GM19455 (cell line): Measurements from ENCODE around the gene TRAPPC2B.
"Not testable (repeated sequence)": the region's sequence is repeated elsewhere in the genome, so short reads cannot be mapped to it uniquely, and the experiment has no call there.

Experiments
- ATAC-seq: cut with Tn5 transposase; IDR thresholded peaks from one replicate; pipeline ENCODE4 v1.9.1; 2021; ENCODE audit not compliant: unreplicated experiment

Gene TRAPPC2B

DNA sequence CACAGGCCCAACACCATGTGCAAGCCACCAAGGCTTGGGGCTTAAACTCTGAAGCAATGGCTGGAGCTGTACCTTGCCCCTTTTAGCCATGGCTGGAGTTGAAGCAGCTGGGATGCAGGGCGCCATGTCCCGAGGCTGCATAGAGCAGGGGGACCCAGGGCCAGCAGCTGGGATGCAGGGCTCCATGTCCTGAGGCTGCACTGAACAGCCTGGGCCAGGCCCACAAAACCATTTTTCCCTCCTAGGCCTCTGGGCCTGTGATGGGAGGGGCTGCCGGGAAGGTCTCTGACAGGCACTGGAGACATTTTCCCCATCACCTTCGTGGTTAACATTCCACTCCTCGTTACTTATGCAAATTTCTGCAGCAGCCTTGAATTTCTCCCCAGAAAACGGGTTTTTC, 10.8 kb downstream of the TRAPPC2B start:
- ATAC-seq: no peak

DNA sequence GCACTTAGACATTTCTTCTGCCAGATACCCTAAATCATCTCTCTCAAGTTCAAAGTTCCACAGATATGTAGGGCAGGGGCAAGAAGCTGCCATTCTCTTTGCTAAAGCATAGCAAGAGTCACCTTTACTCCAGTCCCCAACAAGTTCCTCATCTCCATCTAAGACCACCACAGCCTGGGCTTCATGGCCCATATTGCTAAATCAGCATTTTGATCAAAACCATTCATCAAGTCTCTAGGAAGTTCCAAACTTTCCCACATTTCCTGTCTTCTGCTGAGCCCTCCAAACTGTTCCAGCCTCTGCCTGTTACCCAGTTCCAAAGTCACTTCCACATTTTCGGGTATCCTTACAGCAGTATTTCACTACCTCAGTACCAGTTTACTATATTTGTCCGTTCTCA, 11.3 kb downstream of the TRAPPC2B start:
- ATAC-seq: not testable (repeated sequence)

DNA sequence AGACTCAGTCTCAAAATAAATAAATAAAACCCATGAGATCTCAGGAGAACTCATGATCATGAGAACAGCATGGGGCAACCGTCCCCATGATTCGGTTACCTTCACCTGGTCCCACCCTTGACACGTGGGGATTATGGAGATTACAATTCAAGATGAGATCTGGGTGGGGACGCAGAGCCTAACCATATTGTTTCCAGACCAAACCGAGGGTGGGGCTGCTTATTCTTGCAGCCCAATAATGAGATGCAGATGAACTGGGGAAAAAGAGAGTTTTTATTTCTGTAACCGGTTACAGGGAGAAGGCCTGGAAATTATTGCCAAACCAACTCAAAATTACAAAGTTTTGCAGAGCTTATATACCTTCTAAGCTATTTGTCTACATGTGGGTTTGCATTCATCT, 12.8 kb downstream of the TRAPPC2B start:
- no peak for ATAC-seq

DNA sequence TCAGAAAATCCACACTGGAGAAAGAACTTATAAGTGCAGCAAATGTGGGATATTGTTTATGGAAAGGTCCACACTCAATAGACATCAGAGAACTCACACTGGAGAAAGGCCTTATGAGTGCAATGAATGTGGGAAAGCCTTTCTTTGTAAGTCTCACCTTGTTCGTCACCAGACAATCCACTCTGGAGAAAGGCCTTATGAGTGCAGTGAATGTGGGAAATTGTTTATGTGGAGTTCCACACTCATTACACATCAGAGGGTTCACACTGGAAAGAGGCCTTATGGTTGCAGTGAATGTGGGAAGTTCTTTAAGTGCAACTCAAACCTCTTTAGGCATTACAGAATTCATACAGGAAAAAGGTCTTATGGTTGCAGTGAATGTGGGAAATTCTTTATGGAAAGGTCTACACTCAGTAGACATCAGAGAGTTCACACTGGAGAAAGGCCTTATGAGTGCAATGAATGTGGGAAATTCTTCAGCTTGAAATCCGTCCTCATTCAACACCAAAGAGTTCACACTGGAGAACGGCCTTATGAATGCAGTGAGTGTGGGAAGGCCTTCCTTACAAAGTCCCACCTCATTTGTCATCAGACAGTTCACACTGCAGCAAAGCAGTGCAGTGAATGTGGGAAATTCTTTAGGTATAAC, 14.3 kb downstream of the TRAPPC2B start:
- ATAC-seq: no peak

DNA sequence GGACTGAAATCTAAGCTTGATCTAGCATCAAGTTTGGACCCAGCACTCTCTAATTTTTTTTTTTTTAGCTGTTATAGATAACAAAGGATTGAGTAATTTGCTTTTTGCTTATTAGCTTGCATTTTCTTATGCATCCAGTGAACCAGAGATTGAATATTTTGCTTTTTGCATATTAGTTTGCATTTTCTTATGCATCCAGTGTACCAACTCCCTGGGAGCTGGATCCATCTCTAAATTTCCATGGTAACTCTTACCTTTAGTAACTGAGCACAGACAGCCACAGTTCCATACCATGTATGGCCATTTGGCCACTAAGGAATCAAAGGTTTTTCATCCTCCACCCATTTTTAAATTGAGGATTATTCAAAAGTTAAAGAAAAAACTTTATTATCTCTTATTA, 17.6 kb downstream of the TRAPPC2B start:
- ATAC-seq: no peak

DNA sequence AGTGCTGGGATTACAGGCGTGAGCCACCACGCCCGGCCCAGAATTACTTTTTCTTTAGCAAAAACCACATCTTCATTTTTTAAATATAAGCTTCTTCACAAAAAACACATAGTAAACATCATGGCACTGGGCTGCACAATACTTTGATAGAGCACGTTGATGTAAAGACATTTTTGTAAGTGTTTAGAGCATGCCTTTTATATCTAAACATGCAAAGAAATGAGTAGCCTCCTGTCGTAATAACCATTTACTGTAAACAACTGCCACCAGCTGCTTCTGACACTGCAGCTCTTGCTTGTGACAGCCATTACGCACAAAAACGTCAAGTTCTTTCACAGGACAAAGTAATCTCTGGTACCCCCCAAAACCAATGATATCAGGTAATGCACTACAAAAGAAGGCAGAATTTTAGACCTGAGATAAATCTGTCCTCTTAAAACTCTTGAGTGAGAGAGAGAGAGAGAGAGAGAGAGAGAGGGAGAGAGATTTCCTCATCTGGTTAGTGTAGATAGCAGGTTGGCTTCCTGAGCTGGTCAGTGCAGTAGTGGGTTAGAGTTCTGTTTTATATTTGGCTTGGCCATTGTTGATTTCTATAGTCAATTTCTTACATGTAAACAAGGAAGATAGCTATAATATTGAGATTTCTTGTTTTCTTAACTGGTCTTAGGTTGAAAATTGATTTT, 19.6 kb downstream of the TRAPPC2B start:
- ATAC-seq: no peak

DNA sequence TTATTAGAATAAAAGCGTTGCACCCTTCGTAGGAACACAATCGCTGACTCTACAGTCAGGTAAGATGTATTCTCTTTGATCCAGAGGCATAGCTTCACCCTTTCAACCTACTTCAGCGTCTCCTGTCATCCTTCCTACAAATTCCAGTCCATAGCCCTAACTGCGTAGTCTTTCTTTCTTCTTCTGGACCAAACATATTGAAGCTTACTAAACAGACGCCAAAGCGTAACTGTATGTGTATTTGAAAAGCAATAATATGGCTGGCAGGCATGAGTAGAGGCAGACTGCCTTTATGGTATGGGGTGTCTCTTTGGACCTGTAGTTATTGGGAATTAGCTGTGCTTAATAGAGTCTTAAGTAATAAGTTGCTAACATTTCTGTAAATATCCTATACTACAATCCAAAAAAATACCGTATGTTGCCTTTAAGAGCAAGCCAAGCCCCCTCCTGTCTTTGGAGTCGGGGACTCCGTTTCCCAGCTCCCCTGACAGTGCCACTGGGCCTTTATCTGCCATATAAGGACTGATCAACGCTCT, 25.9 kb downstream of the TRAPPC2B start:
- no peak for ATAC-seq

DNA sequence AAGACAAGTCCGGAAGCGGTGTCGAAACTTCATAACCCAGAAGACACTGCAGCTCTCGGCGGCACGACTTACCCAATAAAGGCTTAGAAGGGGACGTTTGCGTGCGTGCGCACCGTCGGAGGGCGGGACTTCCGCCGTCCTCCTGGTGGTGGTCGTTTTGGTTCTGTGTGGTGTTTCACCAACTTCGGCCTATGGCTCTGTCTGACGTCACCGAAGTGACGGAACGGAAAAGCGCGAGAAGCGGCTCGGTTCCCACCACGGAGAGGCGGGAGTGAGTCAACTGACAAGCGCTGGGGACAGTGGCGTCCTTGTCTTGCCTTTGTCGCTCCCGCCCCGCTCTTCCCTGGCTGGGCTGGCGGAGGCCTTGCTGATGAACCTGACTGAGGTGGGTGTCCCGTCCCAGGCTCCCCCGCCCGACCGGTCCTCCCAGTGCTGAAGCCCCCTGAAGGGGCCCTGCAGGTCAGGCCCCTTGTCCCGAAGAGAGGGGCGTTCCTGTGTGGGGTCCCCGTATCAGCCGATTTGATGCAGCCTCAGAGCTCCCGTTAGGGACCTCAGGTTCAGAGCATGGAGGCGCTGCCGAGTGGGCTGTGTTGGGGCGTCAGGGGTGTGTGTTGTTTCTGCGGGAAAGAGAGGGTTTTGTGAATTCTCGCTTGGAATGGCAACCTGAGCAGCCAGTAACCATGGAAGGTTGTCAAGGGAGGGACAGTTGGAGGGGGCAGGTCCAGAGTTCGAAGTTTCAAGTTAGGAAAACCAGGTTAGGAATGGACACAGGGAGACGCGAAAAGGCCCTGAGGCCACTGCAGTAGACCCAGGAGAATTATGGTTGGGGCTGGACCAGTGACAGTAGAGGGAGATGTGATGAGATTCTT, 26.6 kb downstream of the TRAPPC2B start, which contains the start of gene ZNF548:
Gene ZNF548 (plus strand): TSS at position 125 of the 869 bp plus-strand sequence. CDS start 246 bp downstream, at position 371.
- peak; percentile 97 for ATAC-seq

DNA sequence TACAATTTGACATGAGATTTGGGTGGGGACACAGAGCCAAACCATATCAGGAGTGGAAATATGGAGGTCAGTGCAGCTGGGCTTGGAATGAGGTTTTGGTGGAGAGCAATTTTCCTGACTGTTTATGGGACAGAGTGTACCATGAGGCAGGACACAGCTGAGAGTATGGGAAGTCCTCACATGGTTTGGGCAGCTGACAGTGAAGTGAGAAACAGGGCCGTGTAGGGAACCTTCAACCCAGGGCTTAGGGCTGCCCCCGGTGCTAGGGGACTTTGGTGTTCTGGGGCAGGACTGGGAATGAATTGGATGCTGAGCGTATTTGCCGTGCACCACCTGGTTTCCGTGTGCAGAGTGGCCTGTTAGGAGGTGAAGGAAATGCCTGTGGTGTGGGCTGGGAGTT, 32.4 kb downstream of the TRAPPC2B start:
- ATAC-seq: no peak

DNA sequence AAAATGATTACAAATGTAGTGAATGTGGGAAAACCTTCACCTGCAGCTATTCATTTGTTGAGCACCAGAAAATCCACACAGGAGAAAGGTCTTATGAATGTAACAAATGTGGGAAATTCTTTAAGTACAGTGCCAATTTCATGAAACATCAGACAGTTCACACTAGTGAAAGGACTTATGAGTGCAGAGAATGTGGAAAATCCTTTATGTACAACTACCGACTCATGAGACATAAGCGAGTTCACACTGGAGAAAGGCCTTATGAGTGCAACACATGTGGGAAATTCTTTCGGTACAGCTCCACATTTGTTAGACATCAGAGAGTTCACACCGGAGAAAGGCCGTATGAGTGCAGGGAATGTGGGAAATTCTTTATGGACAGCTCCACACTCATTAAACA, 35.5 kb downstream of the TRAPPC2B start:
- ATAC-seq: no peak

DNA sequence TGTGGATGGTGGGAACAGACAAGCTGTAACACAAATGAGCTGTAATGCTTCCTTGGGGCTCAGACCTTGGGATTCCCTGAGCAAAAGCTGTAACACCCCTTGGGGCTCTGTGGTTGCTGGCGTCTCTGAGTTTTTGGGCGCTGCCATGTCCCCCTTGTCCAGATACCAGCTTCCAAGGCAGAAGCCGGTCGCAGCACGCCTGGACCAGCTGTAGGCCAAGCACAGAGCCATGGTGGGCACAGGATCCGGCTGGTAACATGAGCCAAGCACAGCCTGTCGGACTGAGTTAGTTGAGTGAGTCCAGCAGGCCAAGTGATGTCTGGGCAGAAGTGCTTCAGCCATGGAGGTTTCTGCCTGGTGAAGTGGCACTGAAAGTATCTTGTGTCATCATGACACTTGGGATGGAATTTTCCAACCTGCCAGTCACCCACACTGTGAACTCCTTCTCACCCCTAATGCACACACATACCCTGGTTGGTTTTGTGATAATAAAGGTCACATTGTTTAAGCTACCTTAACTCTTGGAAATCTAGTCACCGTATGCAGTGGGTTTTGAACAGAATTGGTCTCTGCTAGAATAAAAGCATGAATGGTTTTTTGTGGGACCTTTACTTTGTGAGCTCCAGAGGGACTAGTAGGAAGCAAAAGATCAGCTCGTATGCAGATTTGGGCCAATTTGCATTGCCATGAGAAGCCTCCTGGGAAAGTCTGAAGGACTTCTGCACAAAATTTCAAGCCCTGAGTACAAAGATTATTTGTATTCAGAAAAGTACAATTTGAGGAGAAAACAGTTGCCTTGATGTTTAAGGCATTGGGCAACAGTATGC, 40.6 kb downstream of the TRAPPC2B start:
- no peak for ATAC-seq

DNA sequence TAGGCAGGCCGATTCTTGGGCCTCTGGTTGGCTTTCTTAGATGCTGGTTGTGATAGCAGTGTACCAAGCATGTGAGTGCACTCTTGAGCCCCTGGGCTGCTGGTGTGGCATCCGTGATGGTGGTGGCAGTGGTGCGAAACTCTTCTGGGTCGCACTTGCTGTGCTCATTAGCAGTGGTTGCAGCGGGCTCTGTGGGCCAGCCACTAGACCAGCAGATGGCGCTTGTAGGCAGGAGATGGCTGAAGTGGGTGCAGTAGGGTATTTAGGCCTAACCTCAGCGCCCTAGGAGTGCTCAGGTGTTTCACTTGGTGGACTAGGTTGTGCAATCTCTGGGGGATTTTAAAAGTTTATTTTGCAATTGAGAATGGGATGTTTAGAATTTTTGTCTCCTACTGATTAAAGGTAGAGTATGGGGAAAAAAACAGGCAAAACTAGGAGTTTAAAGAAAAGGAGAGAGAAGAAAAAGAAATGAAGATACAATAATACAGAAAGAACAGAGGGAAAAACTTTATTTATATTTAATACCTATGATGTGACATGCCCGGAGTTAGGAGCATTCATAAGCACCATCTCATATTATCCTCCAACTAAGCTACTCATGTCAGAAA, 43.3 kb downstream of the TRAPPC2B start:
- ATAC-seq: no peak

DNA sequence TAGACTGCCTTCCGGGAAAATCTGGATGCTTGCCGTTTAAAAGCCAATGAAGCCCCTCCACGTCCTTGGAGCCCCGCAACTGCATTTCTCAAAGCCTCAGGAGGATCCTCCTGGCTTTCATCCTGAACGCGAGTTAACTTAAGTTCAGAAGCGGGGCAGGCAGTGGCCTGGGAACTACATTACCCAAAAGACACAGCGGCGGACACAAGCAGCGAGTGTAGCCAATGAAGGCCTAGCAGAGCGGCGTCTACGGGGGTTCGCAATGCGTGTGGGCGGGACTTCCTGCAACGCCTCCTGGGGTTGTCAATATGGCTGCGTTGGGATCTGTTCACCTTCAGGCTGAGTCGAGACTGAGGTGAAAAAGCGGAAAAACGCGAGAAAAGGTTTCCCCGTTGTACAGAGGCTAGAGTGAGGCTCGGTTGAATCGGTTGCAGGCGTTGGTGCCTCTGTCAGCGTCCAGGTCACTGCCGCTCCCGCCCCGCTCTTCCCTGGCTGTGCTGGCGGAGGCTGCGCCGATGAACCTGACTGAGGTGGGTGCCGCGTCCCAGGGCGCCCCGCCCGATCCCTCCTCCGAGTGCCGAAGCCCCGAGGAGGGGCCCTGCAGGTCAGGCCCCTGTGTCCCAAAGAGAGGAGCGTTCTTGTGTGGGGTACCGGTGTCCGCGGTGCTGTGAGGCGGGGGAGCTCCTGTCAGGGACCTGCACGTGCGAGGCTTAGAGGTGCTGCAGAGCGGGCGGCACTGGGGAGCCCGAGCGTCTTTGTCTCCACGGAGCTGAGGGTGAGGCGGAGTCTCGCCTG, 47.7 kb downstream of the TRAPPC2B start, which contains the start of gene ZNF17:
Gene ZNF17 (plus strand): TSS at position 285 of the 795 bp plus-strand sequence. CDS start 2,455 bp downstream, outside the sequence.
- peak; percentile 99 for ATAC-seq
